Skeletal muscle tissue (tissue), 4 donors: ENCODE data around the gene PEX14. TPM values are rescaled to one million over a fixed set of nuclear protein-coding genes. Genes with fewer than 3 reads are reported as not detected.

Experiments
- H3K27ac ChIP-seq: one replicate; pipeline ENCODE4 v1.7.0; 2013; ENCODE audit warnings: mild to moderate bottlenecking, low read depth, low read length, inconsistent platforms
- H3K27me3 ChIP-seq, 3 donors: one replicate each; pipeline ENCODE4 v1.7.0; 2013; ENCODE audit warnings: low read length in 3 of 3; ENCODE audit not compliant: control insufficient read depth in 3 of 3, insufficient read depth in 3 of 3
- H3K36me3 ChIP-seq, 3 donors: one replicate each; pipeline ENCODE4 v1.7.0; 2013; ENCODE audit warnings: low read length in 3 of 3; ENCODE audit not compliant: control insufficient read depth in 3 of 3, insufficient read depth in 3 of 3
- H3K4me1 ChIP-seq, 3 donors: one replicate each; pipeline ENCODE4 v1.7.0; 2013; ENCODE audit warnings: low read length in 3 of 3, mild to moderate bottlenecking in 3 of 3; ENCODE audit not compliant: control insufficient read depth in 3 of 3, insufficient read depth in 3 of 3
- H3K4me3 ChIP-seq, 3 donors: one replicate each; pipeline ENCODE4 v1.7.0; 2013; ENCODE audit warnings: low read length in 3 of 3
- H3K9ac ChIP-seq, 3 donors: one replicate each; pipeline ENCODE4 v1.7.0; 2013; ENCODE audit warnings: low read length in 3 of 3, mild to moderate bottlenecking in 3 of 3, moderate library complexity in 2 of 3, low read depth in 1 of 3
- H3K9me3 ChIP-seq, 3 donors: one replicate each; pipeline ENCODE4 v1.7.0; 2013; ENCODE audit warnings: low read length in 3 of 3; ENCODE audit not compliant: control insufficient read depth in 3 of 3
- total RNA-seq: library from RNA; depleted of rRNA; stranded (reverse); fragments of >200 nt; gene quantifications from one replicate; pipeline ENCODE4 v1.2.3, GENCODE V29; 2014
- donor health status: Osteomylitis.

Gene PEX14
- total RNA-seq, 1 donor from 2014 or later: 7.3 TPM

GRCh38 chr1:10634428-10635084, 159.8 kb downstream of the PEX14 start:
- Histone ChIP-seq H3K27ac (no peak overlapping the region), H3K27me3 (peaks cover 0 to 3% (median 0%) of the 10 kb centered on the region in 3 donors), H3K9me3 (no peaks in the 10 kb centered on the region), H3K4me3 (no peak overlapping the region), H3K36me3 (peaks cover 2 to 7% (median 7%) of the 10 kb centered on the region in 3 donors), H3K4me1 (peaks cover 13 to 22% (median 20%) of the 10 kb centered on the region in 3 donors), H3K9ac (no peak overlapping the region)

GRCh38 chr1:10635085-10635896, 160.5 kb downstream of the PEX14 start:
- Histone ChIP-seq H3K27me3 (peaks cover 0 to 8% (median 0%) of the 10 kb centered on the region in 3 donors), H3K36me3 (peaks cover 6 to 8% (median 6%) of the 10 kb centered on the region in 3 donors), H3K27ac (peak overlapping the region; percentile 36), H3K9ac (peak overlapping the region in 1 of 3 donors; percentile 45), H3K4me1 (peaks cover 15 to 26% (median 24%) of the 10 kb centered on the region in 3 donors), H3K4me3 (no peak overlapping the region), H3K9me3 (no peaks in the 10 kb centered on the region)

- H3K4me1 ChIP-seq: peaks cover 21 to 33% (median 31%) of the 10 kb centered on the region in 3 donors
- no peak overlapping the region for H3K4me3 ChIP-seq
- peak overlapping the region; percentile 36 for H3K27ac ChIP-seq
- peaks cover 6 to 8% (median 6%) of the 10 kb centered on the region in 3 donors for H3K36me3 ChIP-seq
- no peaks in the 10 kb centered on the region for H3K9me3 ChIP-seq
- H3K27me3 ChIP-seq: peaks cover 0 to 8% (median 0%) of the 10 kb centered on the region in 3 donors
- peak overlapping the region in 2 of 3 donors; percentile 32 to 45 for H3K9ac ChIP-seq
Observed at GRCh38 chr1:10635992-10636391, 161.2 kb downstream of the PEX14 start.

GRCh38 chr1:10637400-10637799, 162.7 kb downstream of the PEX14 start:
- Histone ChIP-seq H3K9ac (peak overlapping the region in 1 of 3 donors; percentile 16), H3K27me3 (peaks cover 0 to 8% (median 0%) of the 10 kb centered on the region in 3 donors), H3K9me3 (no peaks in the 10 kb centered on the region), H3K4me3 (no peak overlapping the region), H3K27ac (no peak overlapping the region), H3K4me1 (peaks cover 21 to 36% (median 34%) of the 10 kb centered on the region in 3 donors), H3K36me3 (peaks cover 8 to 16% (median 12%) of the 10 kb centered on the region in 3 donors)

- Histone ChIP-seq H3K9ac (peak overlapping the region in 2 of 3 donors; percentile 32 to 54), H3K4me1 (peaks cover 21 to 36% (median 34%) of the 10 kb centered on the region in 3 donors), H3K27ac (no peak overlapping the region), H3K27me3 (peaks cover 0 to 8% (median 0%) of the 10 kb centered on the region in 3 donors), H3K36me3 (peaks cover 14 to 21% (median 14%) of the 10 kb centered on the region in 3 donors), H3K4me3 (no peak overlapping the region), H3K9me3 (no peaks in the 10 kb centered on the region)
Observed at GRCh38 chr1:10637834-10638558, 163.2 kb downstream of the PEX14 start.

- peaks cover 21 to 36% (median 34%) of the 10 kb centered on the region in 3 donors for H3K4me1 ChIP-seq
- no peak overlapping the region for H3K4me3 ChIP-seq
- no peak overlapping the region for H3K27ac ChIP-seq
- H3K9me3 ChIP-seq: no peaks in the 10 kb centered on the region
- H3K9ac ChIP-seq: peak overlapping the region in 2 of 3 donors; percentile 32 to 54
- H3K36me3 ChIP-seq: peaks cover 19 to 26% (median 20%) of the 10 kb centered on the region in 3 donors
- peaks cover 0 to 8% (median 0%) of the 10 kb centered on the region in 3 donors for H3K27me3 ChIP-seq
Observed at GRCh38 chr1:10638559-10639005, 163.8 kb downstream of the PEX14 start.

GRCh38 chr1:10639011-10639774, 164.4 kb downstream of the PEX14 start:
- peaks cover 24 to 31% (median 25%) of the 10 kb centered on the region in 3 donors for H3K36me3 ChIP-seq
- H3K4me3 ChIP-seq: no peak overlapping the region
- no peak overlapping the region for H3K9ac ChIP-seq
- peaks cover 21 to 36% (median 34%) of the 10 kb centered on the region in 3 donors for H3K4me1 ChIP-seq
- H3K9me3 ChIP-seq: no peaks in the 10 kb centered on the region
- H3K27me3 ChIP-seq: peaks cover 0 to 8% (median 0%) of the 10 kb centered on the region in 3 donors
- H3K27ac ChIP-seq: no peak overlapping the region

- H3K4me1 ChIP-seq: peaks cover 20 to 34% (median 26%) of the 10 kb centered on the region in 3 donors
- peaks cover 31 to 36% (median 32%) of the 10 kb centered on the region in 3 donors for H3K36me3 ChIP-seq
- H3K9ac ChIP-seq: peak overlapping the region in 2 of 3 donors; percentile 32 to 54
- no peak overlapping the region for H3K27ac ChIP-seq
- no peak overlapping the region for H3K4me3 ChIP-seq
- H3K9me3 ChIP-seq: no peaks in the 10 kb centered on the region
- H3K27me3 ChIP-seq: peaks cover 0 to 8% (median 0%) of the 10 kb centered on the region in 3 donors
Observed at GRCh38 chr1:10639775-10640578, 165.2 kb downstream of the PEX14 start.
